Heart left ventricle (tissue), 13 donors: ENCODE data around the gene HMGCL.
"Not testable (repeated sequence)": the region's sequence is repeated elsewhere in the genome, so short reads cannot be mapped to it uniquely, and the experiment has no call there.

Experiments used
- POLR2A ChIP-seq, 2 donors: fragments of 450-650 bp; IDR thresholded peaks; one replicate each; pipeline ENCODE4 v1.6.1; 2017; ENCODE audit warnings: antibody characterized with exemption in 2 of 2, mild to moderate bottlenecking in 2 of 2, moderate library complexity in 2 of 2
- TF ChIP-seq, protein P1 (sequence below), 12 donors: fragments of 200-600 bp; sonication (generic) in 4 of 12; IDR thresholded peaks; one replicate each; pipeline versions ENCODE4 v1.5.0 to v1.8.0; 2018 to 2022; ENCODE audit warnings: antibody characterized with exemption in 12 of 12, mild to moderate bottlenecking in 5 of 12
- donor health status: ischemic (EF 13 %, LVEDD 7.1; RV severe dilation, severe dysfunction).
- donor health status: DM: no; HTN: yes; CAD: no.
- donor health status: DM: no; HTN: no; CAD: no.
- donor health status: ischemic (EF 25% LVEDD 6.9; RV normal size, moderate dysfunction).
- donor health status: ischemic (EF 25% LVEDD 5.7; RV mildly dilated, moderate dysfunction).
- donor health status: ischemic (EF 35%, LVEDD 5.7; RV mildly dilated, moderate dysfunction).
- donor health status: nonischemic (EF 11% LVEDD 7.7; RV severe dilation, severe dysfunction).
- donor health status: DM: yes; HTN: yes; CAD: no.
- donor health status: PGD.
- donor health status: ischemic (EF 29% LVEDD 5.4; RV normal size, mild dysfunction).
- donor health status: nonischemic (EF 23%, LVEDD 6.1; RV moderate dilation, normal function).

DNA sequence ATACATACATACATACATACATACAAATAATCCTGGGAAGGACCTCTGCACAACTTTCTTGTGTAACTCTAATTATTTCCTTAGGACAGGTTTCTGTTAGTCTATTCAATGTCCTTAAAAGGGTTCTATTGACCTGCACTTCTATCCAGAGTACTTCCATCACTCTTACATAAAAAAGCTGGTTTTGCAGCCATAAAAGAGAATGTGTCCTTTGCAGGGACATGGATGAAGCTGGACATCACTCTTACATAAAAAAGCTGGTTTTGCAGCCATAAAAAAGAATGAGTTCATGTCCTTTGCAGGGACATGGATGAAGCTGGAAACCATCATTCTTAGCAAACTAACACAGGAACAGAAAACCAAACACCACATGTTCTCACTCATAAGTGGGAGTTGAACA, 26.2 kb upstream of the HMGCL start:
- TF ChIP-seq, protein P1, sequence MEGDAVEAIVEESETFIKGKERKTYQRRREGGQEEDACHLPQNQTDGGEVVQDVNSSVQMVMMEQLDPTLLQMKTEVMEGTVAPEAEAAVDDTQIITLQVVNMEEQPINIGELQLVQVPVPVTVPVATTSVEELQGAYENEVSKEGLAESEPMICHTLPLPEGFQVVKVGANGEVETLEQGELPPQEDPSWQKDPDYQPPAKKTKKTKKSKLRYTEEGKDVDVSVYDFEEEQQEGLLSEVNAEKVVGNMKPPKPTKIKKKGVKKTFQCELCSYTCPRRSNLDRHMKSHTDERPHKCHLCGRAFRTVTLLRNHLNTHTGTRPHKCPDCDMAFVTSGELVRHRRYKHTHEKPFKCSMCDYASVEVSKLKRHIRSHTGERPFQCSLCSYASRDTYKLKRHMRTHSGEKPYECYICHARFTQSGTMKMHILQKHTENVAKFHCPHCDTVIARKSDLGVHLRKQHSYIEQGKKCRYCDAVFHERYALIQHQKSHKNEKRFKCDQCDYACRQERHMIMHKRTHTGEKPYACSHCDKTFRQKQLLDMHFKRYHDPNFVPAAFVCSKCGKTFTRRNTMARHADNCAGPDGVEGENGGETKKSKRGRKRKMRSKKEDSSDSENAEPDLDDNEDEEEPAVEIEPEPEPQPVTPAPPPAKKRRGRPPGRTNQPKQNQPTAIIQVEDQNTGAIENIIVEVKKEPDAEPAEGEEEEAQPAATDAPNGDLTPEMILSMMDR (IDR thresholded peaks at IDR 0.05): not testable (repeated sequence)
- not testable (repeated sequence) for TF ChIP-seq POLR2A (IDR thresholded peaks at IDR 0.05)
